Stimulated activated CD8-positive, alpha-beta memory T cell treated with anti-CD3 and anti-CD28 coated beads, Interleukin-4, amount 100 ng/mL, for 24 hours (primary cell): ENCODE measurements around the gene KCNV2.
"Not testable (repeated sequence)": the region's sequence is repeated elsewhere in the genome, so short reads cannot be mapped to it uniquely, and the experiment has no call there.

Source experiments
- DNase-seq: peaks from one replicate; pipeline ENCODE4 v3.0.0-alpha.2; 2020; ENCODE audit warnings: low read depth

The KCNV2 gene

DNA sequence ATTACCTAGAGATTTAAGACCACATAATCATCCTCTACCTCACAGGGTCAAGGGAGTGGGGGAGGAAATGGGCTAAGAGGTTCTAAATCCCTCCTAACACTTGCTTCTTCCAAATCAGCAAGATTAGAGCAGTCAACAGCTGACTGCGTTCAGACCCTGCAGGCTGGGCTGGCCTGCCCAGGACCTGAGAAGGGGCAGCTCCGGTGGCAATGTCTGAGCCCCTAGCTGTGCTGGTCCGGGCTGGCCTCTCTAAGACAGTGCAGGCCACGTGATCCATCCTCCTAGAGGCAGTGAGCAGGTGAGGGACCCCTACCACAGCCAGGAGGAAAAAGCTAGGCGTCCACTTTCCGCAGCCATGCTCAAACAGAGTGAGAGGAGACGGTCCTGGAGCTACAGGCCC lies at the start of gene KCNV2:
Gene KCNV2 (plus strand): TSS at position 126 of the 400 bp plus-strand sequence. CDS start 230 bp downstream, at position 356.
- DNase-seq: no peak

DNA sequence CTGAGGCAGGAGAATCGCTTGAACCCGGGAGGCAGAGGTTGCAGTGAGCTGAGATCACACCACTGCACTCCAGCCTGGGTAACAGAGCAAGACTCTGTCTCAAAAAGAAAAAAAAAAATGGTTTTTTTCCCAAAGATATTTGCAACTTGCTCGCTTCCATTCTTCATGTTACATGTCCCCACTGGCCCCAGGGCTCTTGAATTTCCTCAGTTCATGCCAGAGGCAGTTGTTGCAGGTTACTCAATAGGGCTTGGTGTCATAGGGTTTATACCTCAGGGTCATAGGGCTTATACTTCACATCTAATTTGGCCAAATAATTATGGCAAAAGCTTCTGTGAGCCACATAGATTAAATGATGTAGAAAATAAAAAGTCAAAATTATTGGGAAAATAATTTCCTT lies 44.1 kb upstream of the KCNV2 start:
- DNase-seq: no peak

DNA sequence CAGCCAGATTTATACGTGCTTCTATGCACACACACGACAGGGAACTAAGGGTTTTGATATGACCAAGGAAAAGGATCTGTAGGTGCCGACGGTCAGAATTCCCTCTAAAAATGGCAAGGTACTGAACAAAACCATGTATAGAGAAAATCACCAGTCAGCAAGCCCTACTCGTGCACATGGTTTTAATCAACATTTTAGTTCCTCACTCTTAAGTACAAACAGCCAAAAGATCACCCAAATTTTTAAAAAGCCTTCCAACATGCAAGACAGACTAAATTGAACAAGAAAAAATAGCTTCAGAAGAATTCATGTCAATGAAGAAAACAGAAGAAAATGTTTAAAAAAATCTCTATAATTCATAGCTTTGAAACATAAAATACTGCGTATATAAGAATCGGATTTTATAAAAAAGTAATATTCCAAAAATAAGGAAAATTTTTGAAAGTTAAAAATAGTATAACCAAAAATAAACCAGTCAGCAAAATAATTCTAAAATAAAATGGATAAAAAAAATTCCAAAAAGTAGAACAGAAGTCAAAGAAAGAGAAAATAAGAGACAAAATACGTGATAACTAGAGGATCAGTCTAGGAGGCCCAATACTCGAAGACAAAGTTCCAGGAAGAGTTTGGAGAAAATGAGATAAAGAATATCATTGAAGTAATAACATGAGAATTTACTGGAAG lies 43.0 kb upstream of the KCNV2 start:
- no peak for DNase-seq

DNA sequence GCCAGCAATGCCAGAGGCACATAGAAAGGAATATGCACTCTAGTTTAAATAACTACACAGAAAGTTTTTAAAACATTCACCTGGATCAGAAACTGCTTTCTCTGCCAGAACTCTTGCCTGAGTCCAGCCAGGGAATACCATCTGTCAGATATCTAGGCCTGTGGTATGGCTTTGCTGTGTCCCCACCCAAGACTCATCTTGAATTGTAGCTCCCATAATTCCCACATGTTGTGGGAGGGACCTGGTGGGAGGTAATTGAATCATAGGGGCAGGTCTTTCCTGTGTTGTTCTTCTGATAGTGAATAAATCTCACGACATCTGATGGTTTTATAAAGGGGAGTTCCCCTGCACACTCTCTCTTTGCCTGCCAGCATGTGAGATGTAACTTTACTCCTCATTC lies 41.5 kb upstream of the KCNV2 start:
- no peak for DNase-seq

DNA sequence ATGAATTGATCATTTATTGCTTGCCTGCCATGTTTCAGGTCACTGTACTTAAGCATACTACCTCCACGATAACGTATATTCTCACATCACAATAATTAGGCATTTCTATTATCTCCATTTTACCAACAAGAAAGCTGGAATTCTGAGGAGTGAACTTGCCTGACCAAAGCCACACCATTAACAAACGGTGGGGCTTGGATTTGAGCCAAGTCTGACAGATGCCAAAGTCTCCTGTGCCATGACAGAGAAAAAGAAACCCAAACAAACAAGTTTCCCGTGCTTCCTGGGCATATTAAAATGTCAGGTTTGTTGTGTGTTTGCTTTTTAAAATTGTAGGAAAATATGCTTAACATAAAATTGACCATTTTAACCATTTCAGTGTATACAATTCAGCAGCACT lies 40.8 kb upstream of the KCNV2 start:
- DNase-seq: no peak

DNA sequence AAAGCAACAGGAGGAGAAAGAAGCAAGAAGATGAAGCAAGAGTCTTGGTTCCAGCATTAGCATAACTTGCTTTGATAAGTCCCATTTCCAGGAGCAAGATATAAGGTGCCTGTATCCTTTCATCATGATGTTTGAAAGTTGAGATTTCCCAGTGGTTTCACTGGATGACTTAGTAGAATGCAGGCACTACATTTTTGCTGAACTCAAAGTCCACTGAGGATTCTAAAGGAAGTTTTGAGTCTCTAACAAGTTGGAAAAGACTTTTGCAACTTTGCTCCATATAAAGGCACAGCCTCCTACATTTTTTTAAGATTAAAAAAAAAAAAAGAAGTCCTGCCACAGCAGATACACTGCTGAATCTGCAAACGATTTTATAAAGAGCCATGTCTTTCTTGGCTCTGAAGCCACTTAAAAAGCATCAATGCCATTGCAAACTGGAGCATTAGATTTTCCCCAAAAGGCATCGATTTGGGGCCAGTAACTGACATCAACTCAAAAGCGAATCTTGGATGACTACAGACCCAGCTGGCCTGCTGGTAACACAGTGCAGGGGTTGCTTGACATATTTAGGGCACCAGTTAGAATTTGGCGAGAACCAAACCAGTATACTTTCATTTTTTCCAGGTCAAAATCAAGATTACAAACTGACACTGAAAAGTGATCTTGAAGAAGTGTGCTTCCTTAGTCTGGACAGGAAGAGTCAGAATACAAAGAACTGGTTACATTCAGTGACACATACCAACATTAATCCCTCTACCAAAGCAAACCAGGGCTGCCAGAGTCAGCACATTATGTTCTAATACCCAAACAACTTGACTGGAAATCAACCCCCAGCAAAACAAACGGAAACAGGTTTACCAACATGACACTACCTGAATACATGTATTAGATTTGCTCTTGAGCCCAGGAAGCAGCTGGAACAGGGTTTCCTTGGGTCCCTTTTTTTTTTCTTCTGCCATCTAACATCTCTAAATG lies 39.1 kb upstream of the KCNV2 start:
- DNase-seq: no peak

DNA sequence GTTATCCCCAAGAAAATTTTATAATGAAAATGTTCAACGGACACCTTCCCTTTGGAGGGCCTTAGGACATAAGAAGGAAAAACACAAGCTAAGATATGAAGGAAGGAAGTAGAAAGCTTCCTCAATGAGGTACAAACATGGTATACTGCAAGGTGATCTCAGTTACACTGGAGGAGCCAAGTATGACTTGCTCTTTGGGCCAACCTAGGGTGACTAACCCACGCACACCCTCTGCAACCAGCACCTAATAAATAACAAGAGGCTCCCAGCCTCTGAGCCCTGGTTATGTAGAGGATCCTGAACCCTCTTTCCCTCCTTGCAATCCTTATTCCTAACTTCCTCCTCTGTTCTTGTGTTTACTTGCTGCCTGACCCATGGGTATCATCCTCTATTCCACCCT lies 38.3 kb upstream of the KCNV2 start:
- no peak for DNase-seq

DNA sequence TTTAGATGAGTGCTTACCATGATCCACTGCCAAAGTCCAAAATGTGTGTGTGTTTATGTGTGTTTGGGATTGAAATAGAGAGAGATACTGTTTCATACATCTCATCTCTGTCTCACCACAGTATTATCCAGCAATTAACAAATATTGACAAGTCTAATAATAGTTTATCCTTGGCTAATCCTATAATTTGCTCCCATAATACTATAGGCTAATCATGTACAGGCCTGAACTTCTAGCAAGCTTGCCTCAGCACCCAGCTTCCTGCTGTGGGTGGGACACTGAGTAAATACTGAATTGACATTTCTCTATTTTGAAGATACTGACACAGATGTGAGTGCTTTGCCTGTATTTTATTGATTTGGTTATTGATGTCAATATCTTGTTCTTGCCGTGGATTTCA lies 35.3 kb upstream of the KCNV2 start:
- DNase-seq: no peak

DNA sequence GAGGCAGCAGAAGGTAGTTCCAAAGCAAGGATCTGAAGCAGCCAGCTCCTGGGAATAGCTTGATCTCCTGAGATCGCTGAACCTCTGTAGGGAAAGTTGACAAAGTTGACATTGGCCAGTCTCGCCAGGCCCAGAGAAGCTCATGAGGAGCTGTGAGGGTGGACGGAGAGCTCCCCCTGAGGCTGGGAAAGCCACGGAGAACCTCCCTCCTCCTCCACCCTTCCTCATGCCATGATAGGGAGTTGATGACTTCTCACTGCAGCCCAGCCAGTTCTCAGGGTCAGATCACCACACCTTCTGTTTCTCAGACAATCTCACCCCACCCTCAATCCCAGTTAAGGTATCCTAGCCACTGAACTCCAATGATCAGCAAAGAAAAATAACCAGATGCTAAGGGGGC lies 30.4 kb upstream of the KCNV2 start:
- DNase-seq: no peak

DNA sequence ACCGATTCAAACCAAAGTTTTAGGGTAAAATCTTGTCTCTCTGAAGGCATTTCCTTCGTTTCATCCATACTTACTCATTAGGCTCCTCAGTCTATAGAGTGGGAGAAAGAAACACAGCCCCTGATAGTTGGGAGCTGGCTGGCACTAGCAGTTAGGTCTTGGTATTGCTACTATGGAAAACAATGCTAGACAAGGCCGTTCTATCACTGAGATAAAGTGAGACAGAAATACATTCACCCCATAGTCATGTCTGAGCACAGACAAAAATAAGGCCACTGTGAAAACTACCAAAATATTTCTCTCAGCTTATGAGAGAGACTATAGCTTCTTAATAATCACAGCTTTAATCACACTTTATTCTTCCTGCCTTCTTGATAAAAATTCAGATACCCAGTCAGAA lies 28.7 kb upstream of the KCNV2 start:
- DNase-seq: no peak

DNA sequence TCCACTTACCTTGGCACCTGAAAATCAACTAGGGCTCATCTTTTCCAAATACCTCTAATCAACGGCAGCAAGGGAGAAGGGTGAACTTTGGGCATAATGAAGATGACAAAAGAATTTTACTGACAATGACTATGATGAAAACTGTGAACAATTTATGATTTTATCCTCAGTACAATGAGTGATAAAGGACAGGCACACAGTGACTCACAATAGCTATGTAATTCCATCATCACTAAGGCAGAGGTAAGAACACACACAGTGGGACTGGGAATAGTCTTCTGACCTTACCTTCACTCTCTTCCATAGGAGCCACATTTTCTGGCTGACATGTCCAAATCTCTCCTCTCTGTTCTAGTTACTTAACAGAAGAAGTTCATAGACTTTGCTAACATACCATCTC lies 26.1 kb upstream of the KCNV2 start:
- no peak for DNase-seq

DNA sequence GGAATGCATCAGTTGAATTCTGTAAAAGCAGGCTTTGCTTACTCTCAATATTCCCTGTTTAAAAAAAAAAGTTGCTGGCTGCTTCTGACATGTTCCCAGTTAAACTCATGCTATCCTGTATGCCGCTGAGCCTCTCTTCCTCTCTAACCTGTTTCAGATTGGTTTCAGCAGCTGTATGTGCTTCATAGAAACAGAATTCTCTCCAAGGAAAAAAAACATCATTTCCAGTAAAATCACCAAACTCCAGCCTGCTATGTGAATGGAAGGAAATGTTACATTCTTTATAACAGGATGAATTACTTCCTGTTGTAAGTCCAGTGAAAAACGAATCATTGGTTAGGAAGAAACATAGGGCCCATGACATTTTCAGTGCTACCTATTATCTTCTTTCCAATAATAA lies 25.7 kb upstream of the KCNV2 start:
- DNase-seq: no peak

DNA sequence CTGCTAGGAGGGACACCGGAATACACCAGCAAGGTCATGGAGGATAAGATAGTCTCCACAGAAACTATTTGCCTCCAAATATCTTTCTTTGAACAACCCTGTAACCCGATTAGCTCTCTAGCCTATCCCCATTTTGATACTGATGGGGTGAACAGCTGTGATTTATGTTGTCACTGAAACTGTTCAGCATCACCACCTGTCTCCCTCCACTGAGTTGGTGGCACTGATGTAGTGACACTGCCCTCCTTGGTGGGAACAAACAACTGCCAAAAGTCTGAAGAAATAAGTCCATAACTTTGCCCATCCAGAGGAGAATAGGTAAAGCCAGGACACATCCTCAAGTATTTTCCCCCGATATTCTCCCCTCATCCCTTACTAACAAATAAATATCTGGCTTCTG lies 24.3 kb upstream of the KCNV2 start:
- no peak for DNase-seq

DNA sequence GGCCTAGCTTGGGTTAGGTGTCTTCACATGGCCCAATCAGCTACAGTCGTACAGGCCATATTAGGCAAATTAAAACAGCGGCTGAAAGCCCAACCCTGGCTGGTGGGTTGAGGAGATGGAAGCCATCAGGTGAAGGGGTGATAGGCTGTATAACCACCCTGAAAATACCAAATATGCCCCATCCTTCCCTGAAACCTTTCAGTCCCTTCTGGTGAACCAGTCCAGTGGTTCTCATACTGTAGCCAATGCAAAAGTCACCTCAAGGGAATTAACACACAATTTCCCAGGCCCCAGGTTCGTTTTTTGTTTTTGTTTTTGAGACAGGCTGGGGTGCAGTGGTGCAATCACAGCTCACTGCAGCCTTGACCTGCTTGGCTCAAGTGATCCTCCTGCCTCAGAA lies 19.8 kb upstream of the KCNV2 start:
- no peak for DNase-seq

DNA sequence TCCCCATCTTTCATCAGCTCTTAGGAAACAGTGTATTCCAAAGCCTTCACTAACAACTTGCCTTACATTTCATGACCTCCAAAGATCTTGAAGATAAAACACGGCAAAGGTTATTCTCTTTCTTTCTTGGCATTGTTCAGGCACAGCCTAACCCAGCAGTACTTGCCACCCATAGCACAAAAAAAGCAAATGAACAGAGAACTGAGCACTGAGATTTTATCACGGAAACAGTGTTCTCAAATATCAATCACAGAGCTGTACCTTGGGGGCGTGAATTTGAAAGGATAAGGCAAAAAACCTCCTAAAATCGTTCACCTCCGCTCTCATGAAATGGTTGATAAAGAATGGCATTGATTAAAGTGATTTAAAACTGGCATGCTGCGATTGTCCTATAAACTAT lies 16.9 kb upstream of the KCNV2 start:
- no peak for DNase-seq

DNA sequence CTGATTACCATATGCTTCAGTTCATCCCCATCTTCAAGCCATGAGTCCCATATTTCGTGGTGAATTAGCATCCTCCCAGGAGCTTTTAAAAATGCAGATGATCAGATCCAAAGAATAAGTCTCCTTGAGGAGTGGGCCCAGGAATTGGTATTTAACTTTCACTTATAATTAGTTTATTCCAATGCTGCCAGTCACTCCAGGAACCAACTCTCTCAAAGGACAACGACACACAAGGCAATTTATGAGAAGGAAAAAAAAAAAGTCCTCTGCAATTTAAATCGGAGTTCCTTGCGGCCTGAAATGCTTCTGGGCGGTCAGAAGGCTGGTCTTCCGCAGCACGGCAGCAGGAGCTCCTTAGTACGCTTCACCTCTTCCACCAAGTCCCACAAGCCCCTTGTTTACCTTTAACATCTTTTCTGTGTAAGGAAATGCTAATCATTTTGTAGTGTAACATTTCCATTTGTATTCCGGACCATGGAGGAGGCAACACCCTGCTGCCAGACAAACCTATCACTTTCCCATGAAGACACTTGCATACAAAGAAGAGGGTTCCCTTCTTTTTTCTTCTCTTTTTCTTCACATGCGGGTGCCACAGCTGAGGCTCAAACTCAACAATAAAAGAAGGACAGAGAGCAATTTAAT lies 16.3 kb upstream of the KCNV2 start:
- no peak for DNase-seq

DNA sequence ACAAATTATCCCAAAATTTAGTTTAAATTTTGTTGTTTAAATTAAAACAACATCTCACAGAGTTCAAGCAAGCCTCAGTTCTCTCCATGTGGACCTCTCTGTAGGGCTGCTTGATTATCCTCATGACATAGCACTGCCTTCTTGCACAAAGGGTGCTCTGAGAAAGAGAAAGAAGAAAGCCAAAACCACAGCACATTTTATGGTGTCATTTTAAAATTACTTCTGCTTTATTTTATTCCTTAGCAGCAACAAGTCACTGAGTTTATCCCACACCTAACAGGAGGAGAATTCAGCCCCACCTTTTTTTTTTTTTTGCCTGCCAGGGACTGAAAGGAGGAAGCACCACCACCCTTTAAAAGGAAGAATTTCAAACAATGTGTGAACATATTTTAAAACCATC lies 12.8 kb upstream of the KCNV2 start:
- DNase-seq: no peak

DNA sequence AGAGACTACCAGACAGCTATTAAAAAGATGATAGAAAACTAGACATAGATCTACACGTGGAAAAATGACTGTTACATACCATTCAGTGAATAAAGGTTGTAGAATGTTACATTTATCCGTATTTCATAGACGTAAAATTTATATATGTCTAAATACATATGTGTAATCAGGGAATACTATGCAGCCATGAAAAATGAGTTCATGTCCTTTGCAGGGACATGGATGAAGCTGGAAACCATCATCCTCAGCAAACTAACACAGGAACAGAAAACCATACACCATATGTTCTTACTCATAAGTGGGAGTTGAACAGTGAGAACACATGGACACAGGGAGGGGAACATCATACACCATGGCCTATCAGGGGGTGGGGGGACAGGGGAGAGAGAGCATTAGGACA lies 10.1 kb upstream of the KCNV2 start:
- DNase-seq: not testable (repeated sequence)

DNA sequence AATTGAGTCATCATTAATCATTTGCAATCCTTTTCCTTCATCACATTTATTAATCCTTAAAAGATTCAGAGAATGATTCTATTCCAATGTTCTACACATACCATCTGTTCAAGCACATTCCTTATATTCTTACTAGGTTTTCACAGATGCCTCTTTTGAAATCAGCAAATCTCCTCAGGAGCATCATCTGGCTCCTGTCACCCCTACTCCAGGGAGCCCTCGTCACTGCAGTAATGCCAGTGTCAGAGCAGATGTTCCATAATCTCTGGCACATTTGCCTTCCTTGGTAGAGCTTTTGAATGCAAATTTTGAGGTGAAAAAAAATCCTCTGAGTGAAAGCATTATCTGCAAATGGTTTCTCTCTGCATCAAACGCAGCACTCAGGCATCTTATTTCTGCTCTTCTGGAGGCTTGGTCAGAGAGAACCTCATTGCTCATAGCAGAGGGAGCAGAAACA lies 7.6 kb upstream of the KCNV2 start:
- no peak for DNase-seq

DNA sequence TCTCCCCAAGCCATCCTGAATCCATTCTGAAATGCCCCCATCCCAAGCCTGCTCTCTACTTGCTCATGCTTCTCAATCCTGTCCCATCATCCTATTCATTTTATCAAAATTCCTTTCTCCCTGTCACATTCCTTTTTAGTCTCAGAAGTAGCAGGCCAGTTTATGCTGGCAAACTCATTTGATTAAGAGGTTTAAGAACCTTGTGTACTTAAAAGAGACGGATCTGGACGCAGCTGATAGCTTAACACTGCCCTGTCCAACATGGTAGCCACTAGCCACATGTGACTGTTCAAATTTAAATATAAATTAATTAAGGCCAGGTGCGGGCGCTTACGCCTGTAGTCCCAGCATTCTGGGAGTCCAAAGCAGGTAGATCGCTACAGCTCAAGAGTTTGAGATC lies 5.6 kb upstream of the KCNV2 start:
- no peak for DNase-seq

DNA sequence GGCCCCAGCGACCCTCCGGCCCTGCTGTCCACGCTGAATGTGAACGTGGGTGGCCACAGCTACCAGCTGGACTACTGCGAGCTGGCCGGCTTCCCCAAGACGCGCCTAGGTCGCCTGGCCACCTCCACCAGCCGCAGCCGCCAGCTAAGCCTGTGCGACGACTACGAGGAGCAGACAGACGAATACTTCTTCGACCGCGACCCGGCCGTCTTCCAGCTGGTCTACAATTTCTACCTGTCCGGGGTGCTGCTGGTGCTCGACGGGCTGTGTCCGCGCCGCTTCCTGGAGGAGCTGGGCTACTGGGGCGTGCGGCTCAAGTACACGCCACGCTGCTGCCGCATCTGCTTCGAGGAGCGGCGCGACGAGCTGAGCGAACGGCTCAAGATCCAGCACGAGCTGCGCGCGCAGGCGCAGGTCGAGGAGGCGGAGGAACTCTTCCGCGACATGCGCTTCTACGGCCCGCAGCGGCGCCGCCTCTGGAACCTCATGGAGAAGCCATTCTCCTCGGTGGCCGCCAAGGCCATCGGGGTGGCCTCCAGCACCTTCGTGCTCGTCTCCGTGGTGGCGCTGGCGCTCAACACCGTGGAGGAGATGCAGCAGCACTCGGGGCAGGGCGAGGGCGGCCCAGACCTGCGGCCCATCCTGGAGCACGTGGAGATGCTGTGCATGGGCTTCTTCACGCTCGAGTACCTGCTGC lies 839 bp downstream of the KCNV2 start:
- no peak for DNase-seq

DNA sequence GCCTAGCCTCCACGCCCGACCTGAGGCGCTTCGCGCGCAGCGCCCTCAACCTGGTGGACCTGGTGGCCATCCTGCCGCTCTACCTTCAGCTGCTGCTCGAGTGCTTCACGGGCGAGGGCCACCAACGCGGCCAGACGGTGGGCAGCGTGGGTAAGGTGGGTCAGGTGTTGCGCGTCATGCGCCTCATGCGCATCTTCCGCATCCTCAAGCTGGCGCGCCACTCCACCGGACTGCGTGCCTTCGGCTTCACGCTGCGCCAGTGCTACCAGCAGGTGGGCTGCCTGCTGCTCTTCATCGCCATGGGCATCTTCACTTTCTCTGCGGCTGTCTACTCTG lies 1.4 kb downstream of the KCNV2 start:
- DNase-seq: no peak
